Measurements from ENCODE around the gene PRMT2. TPM values are rescaled to one million over a fixed set of nuclear protein-coding genes. Genes with fewer than 3 reads are reported as not detected.

Gene PRMT2
- total and polyA plus RNA-seq, 12 donors = 31.2 to 70.1 (median 54.2) TPM

GRCh38 chr21:46597031-46597430 lies 38.4 kb upstream of the PRMT2 start:
- intact Hi-C loops (cut with DNase I) = loop anchor here in 1 of 10 donors (5.0 kb wide), 1 partner anchor 40 kb away; no protein-coding TSS in a partner anchor
- H3K9me3 ChIP-seq = peaks cover 0 to 29% (median 10%) of the 10 kb centered on the region in 11 donors
- TF ChIP-seq CTCF (IDR thresholded peaks at IDR 0.05) = no peak
- DNase-seq = no peak
- 83 to 92% methylated on average over 8 of the region's 8 CpGs for WGBS, 2 donors
- H3K4me1 ChIP-seq = peaks cover 4 to 27% (median 16%) of the 10 kb centered on the region in 9 donors
- no peak for ATAC-seq
- no peak overlapping the region for H3K4me3 ChIP-seq
- no peaks in the 10 kb centered on the region for H3K36me3 ChIP-seq
- H3K27ac ChIP-seq = no peak overlapping the region
- H3K27me3 ChIP-seq = no peaks in the 10 kb centered on the region

- Histone ChIP-seq H3K27me3 (no peaks in the 10 kb centered on the region), H3K4me3 (no peak overlapping the region), H3K9me3 (peaks cover 0 to 26% (median 10%) of the 10 kb centered on the region in 11 donors), H3K4me1 (peaks cover 4 to 27% (median 16%) of the 10 kb centered on the region in 9 donors), H3K36me3 (no peaks in the 10 kb centered on the region), H3K27ac (peak overlapping the region in 1 of 10 donors; percentile 22)
- intact Hi-C loops (cut with DNase I) = loop anchor here in 1 of 10 donors (5.0 kb wide), 1 partner anchor 41 kb away; no protein-coding TSS in a partner anchor
- no peak for DNase-seq
- 86 to 87% methylated on average over 20 of the region's 20 CpGs for WGBS, 2 donors
- ATAC-seq = peak in 1 of 8 donors; percentile 46
- TF ChIP-seq CTCF (IDR thresholded peaks at IDR 0.05) = no peak
These were observed 37.6 kb upstream of the PRMT2 start for GRCh38 chr21:46597896-46598343.

- H3K27me3 ChIP-seq = no peaks in the 10 kb centered on the region
- intact Hi-C loops (cut with DNase I) = loop anchor here in 1 of 10 donors (1.0 to 5.0 kb wide), 2 partner anchors 36 to 42 kb away; partner anchors contain the start of gene PRMT2
- H3K4me1 ChIP-seq = peaks cover 4 to 27% (median 16%) of the 10 kb centered on the region in 9 donors
- DNase-seq = peak in 1 of 2 donors; percentile 80
- H3K36me3 ChIP-seq = no peaks in the 10 kb centered on the region
- H3K4me3 ChIP-seq = peak overlapping the region in 1 of 10 donors; percentile 21
- ATAC-seq = peak; percentile 55 to 95 (median 83)
- WGBS, 2 donors = 68 to 71% methylated on average over 38 of the region's 38 CpGs
- peaks cover 0 to 16% (median 8%) of the 10 kb centered on the region in 11 donors for H3K9me3 ChIP-seq
- H3K27ac ChIP-seq = peak overlapping the region in 6 of 10 donors; percentile 48 to 62 (median 56)
- TF ChIP-seq CTCF (IDR thresholded peaks at IDR 0.05) = no peak
These were observed 36.6 kb upstream of the PRMT2 start for GRCh38 chr21:46598581-46599572.

- intact Hi-C loops (cut with DNase I) = no loop called here
- peaks cover 0 to 2% (median 0%) of the 10 kb centered on the region in 11 donors for H3K9me3 ChIP-seq
- peaks cover 4 to 28% (median 18%) of the 10 kb centered on the region in 9 donors for H3K4me1 ChIP-seq
- TF ChIP-seq CTCF (IDR thresholded peaks at IDR 0.05) = no peak
- no peak for DNase-seq
- no peak overlapping the region for H3K4me3 ChIP-seq
- no peak for ATAC-seq
- H3K36me3 ChIP-seq = no peaks in the 10 kb centered on the region
- peaks cover 0 to 2% (median 0%) of the 10 kb centered on the region in 7 donors for H3K27me3 ChIP-seq
- peak overlapping the region in 2 of 10 donors; percentile 54 to 57 for H3K27ac ChIP-seq
- 85 to 89% methylated on average over 5 of the region's 5 CpGs for WGBS, 2 donors
These were observed 35.2 kb upstream of the PRMT2 start for GRCh38 chr21:46600305-46600704.

Data from heart right ventricle (tissue), 16 donors.